Lung (tissue), 12 donors: Measurements from ENCODE around the gene CAPZB. TPM values are rescaled to one million over a fixed set of nuclear protein-coding genes. Genes with fewer than 3 reads are reported as not detected.
"Not testable (repeated sequence)": the region's sequence is repeated elsewhere in the genome, so short reads cannot be mapped to it uniquely, and the experiment has no call there.

Source experiments
- ATAC-seq: fragments of 200-7000 bp; cut with Tn5 transposase; one replicate; pipeline ENCODE4 v1.9.1; 2020; ENCODE audit warnings: moderate number of reproducible peaks; ENCODE audit not compliant: insufficient read depth, low FRiP score
- DNase-seq, 3 donors: peaks; one replicate each; pipeline ENCODE4 v3.0.0-alpha.2; 2013 to 2017
- H3K27ac ChIP-seq, 2 donors: one replicate each; pipeline ENCODE4 v1.5.1; 2013; ENCODE audit warnings: mild to moderate bottlenecking in 2 of 2, moderate library complexity in 2 of 2, control low read depth in 1 of 2, inconsistent platforms in 1 of 2, low read depth in 1 of 2, low read length in 1 of 2
- H3K27me3 ChIP-seq, 3 donors: one replicate each; pipeline ENCODE4 v1.5.1; 2013; ENCODE audit warnings: low read length in 2 of 3; ENCODE audit not compliant: control insufficient read depth in 3 of 3, insufficient read depth in 3 of 3
- H3K36me3 ChIP-seq, 4 donors: one replicate each; pipeline ENCODE4 v1.5.1; 2013; ENCODE audit warnings: low read length in 4 of 4, mild to moderate bottlenecking in 1 of 4, moderate library complexity in 1 of 4; ENCODE audit not compliant: control insufficient read depth in 4 of 4, insufficient read depth in 4 of 4
- H3K4me1 ChIP-seq, 5 donors: one replicate each; pipeline ENCODE4 v1.5.1; 2013; ENCODE audit warnings: low read length in 5 of 5, mild to moderate bottlenecking in 2 of 5, moderate library complexity in 1 of 5; ENCODE audit not compliant: control insufficient read depth in 5 of 5, insufficient read depth in 5 of 5
- H3K4me3 ChIP-seq: one replicate; pipeline ENCODE4 v1.5.1; 2013; ENCODE audit warnings: mild to moderate bottlenecking, control low read depth, moderate library complexity
- H3K9ac ChIP-seq, 2 donors: one replicate each; pipeline ENCODE4 v1.5.1; 2013; ENCODE audit warnings: low read length in 2 of 2, control low read depth in 1 of 2; ENCODE audit not compliant: insufficient read depth in 1 of 2
- H3K9me3 ChIP-seq, 4 donors: one replicate each; pipeline ENCODE4 v1.5.1; 2013; ENCODE audit warnings: low read length in 3 of 4, mild to moderate bottlenecking in 1 of 4, moderate library complexity in 1 of 4; ENCODE audit not compliant: control insufficient read depth in 4 of 4, insufficient read depth in 3 of 4
- CTCF ChIP-seq: IDR thresholded peaks from 2 replicates; pipeline ENCODE4 v1.5.1; 2012; ENCODE audit warnings: mild to moderate bottlenecking; ENCODE audit errors: control extremely low read depth, extremely low read depth
- WGBS, 2 donors: extraction: QIAGEN DNeasy Blood & Tissue Kit; methylation state at CpG; one replicate each; pipeline ENCODE4 v1.1.7; 2013; 5-methylcytosine and 5-hydroxymethylcytosine counted together
- polyA plus RNA-seq, 2 donors: library from polyadenylated mRNA; stranded (reverse); fragments of 200-250 nt; gene quantifications; one replicate each; pipeline ENCODE4 v1.2.1, GENCODE V29; 2013
- total RNA-seq, 2 donors: library from RNA; depleted of rRNA in 1 of 2; stranded (reverse); fragments of >200 nt in 1 of 2; gene quantifications; one replicate each; pipeline ENCODE4 v1.2.1, GENCODE V29; 2014 to 2021
- donor health status: control.
- donor health status: control.
- donor health status: Bipolar disorder and iron deficiency.
- donor health status: healthy.
- donor health status: DM: yes; HTN: yes; CAD: no.

CAPZB gene
- total and polyA plus RNA-seq, 4 donors: 94.7 to 339 (median 278) TPM

- H3K4me3 ChIP-seq: no peak overlapping the region
- no peak for ATAC-seq
- H3K9me3 ChIP-seq: no peaks in the 10 kb centered on the region
- peaks cover 0 to 11% (median 3%) of the 10 kb centered on the region in 5 donors for H3K4me1 ChIP-seq
- H3K36me3 ChIP-seq: peaks cover 11 to 50% (median 44%) of the 10 kb centered on the region in 4 donors
- no peak for TF ChIP-seq CTCF
- H3K27me3 ChIP-seq: no peaks in the 10 kb centered on the region
- no peak overlapping the region for H3K27ac ChIP-seq
- 96 to 98% methylated on average over 6 of the region's 6 CpGs for WGBS, 2 donors
- DNase-seq: no peak
- no peak overlapping the region for H3K9ac ChIP-seq
Measured at GRCh38 chr1:19306941-19307340, 178.4 kb downstream of the CAPZB start.

DNA sequence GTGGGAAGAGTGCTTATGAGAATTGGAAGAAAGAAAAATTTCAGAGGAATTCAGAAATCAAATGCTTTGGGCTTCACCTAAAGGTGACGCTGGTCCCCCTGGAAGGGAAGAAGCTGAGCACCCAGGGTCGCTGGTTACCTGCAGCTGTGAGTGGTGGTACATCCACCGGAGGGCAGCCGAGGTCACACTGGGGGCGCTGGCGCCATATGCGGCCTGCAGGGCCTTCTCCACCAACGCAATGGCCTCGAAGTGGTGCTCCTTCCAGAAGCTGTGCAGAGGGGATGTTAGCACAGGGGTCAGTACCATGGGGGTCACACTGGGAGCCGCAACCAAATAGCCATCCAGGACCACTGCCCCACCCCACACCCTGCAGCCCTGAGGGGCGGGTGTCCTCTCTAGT is 179.5 kb downstream of the CAPZB start:
- Histone ChIP-seq H3K9me3 (no peaks in the 10 kb centered on the region), H3K27ac (no peak overlapping the region), H3K9ac (no peak overlapping the region), H3K4me3 (no peak overlapping the region), H3K4me1 (peaks cover 0 to 5% (median 3%) of the 10 kb centered on the region in 5 donors), H3K27me3 (no peaks in the 10 kb centered on the region), H3K36me3 (peaks cover 11 to 50% (median 45%) of the 10 kb centered on the region in 4 donors)
- ATAC-seq (no peak), DNase-seq (no peak)
- 95 to 96% methylated on average over 11 of the region's 11 CpGs for WGBS, 2 donors
- TF ChIP-seq CTCF: no peak

GRCh38 chr1:19304081-19304480 is 181.3 kb downstream of the CAPZB start:
- H3K27ac ChIP-seq, H3K9ac ChIP-seq, ATAC-seq, H3K9me3 ChIP-seq, H3K27me3 ChIP-seq, DNase-seq, H3K4me3 ChIP-seq, H3K4me1 ChIP-seq: not testable (repeated sequence)
- peaks cover 11 to 48% (median 45%) of the 10 kb centered on the region in 4 donors for H3K36me3 ChIP-seq
- WGBS, 2 donors: 94 to 95% methylated on average over 10 of the region's 10 CpGs

- 93 to 95% methylated on average over 2 of the region's 2 CpGs for WGBS, 2 donors
- no peaks in the 10 kb centered on the region for H3K4me1 ChIP-seq
- ATAC-seq: no peak
- no peak overlapping the region for H3K9ac ChIP-seq
- no peak for TF ChIP-seq CTCF
- DNase-seq: no peak
- no peak overlapping the region for H3K27ac ChIP-seq
- H3K36me3 ChIP-seq: peaks cover 11 to 26% (median 23%) of the 10 kb centered on the region in 4 donors
- no peaks in the 10 kb centered on the region for H3K27me3 ChIP-seq
- peaks cover 0 to 3% (median 1%) of the 10 kb centered on the region in 4 donors for H3K9me3 ChIP-seq
- no peak overlapping the region for H3K4me3 ChIP-seq
Measured at GRCh38 chr1:19300211-19300610, 185.1 kb downstream of the CAPZB start.
